Prostate gland (tissue), 2 donors: ENCODE measurements around the gene MYOZ3.

ENCODE experiments used
- POLR2A ChIP-seq: fragments of 450-650 bp; IDR thresholded peaks from one replicate; pipeline ENCODE4 v1.6.1; 2016; ENCODE audit warnings: antibody characterized with exemption, mild to moderate bottlenecking
- POLR2AphosphoS5 ChIP-seq: sonication (generic); formaldehyde crosslinking; IDR thresholded peaks from one replicate; pipeline ENCODE4 v1.6.1; 2017; ENCODE audit warnings: antibody characterized with exemption
- TF ChIP-seq, protein P1 (sequence below), 4 experiments: fragments of 200-600 bp in 2 of 4; fragments of 450-650 bp in 2 of 4; sonication (generic) in 2 of 4; IDR thresholded peaks; 1 replicate in 3 of 4; 2 replicates in 1 of 4; pipeline ENCODE4 v1.5.1; 2016 to 2019; ENCODE audit warnings: antibody characterized with exemption in 4 of 4, mild to moderate bottlenecking in 2 of 4, moderate library complexity in 2 of 4

DNA sequence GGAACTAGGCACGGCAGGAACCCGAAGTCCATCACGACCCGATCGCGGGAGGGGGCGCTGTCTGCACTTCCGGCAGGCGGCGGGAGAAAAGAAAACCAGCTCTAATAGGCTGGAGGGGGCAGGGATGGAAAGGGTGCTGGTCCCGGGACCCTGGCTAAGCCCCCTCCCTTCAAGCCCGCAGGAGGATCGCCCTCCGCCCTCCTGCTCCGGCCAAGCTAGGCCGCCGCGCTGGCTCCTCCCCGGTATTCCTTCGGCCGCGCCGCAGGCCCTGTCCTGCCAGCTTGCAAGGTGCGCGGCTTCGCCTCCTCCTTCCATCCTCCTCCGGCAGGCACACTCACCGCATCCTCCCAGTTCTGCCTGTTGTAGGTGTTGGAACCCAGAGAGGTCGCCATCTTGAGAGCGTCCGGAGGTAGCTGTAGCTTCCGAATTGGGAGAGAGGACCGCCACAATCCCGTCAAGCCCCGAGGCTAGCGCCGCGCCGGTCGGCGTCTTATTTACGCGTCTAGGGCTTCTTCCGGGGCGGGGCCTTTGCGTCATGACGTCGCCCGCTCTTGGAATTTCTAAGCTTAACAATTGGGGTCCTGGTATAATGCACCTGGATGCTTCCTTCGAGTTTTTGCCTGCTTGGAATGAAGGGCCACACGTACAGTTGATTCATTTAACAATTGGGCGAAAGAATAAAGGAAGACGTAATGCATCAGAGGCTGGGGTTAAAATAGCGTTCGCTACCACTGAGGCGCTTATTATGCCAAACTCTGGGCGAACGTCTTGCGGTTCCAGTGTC, 39.7 kb downstream of the MYOZ3 start, which contains the start of gene RBM22:
- TF ChIP-seq, protein P1, sequence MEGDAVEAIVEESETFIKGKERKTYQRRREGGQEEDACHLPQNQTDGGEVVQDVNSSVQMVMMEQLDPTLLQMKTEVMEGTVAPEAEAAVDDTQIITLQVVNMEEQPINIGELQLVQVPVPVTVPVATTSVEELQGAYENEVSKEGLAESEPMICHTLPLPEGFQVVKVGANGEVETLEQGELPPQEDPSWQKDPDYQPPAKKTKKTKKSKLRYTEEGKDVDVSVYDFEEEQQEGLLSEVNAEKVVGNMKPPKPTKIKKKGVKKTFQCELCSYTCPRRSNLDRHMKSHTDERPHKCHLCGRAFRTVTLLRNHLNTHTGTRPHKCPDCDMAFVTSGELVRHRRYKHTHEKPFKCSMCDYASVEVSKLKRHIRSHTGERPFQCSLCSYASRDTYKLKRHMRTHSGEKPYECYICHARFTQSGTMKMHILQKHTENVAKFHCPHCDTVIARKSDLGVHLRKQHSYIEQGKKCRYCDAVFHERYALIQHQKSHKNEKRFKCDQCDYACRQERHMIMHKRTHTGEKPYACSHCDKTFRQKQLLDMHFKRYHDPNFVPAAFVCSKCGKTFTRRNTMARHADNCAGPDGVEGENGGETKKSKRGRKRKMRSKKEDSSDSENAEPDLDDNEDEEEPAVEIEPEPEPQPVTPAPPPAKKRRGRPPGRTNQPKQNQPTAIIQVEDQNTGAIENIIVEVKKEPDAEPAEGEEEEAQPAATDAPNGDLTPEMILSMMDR (IDR thresholded peaks at IDR 0.05), result peak; percentile 31 to 69 (median 60)
- TF ChIP-seq POLR2A (peak; percentile 73), POLR2AphosphoS5 (peak; percentile 98)
